CD14-positive monocyte (primary cell): ENCODE data around the gene WDR26. TPM values are rescaled to one million over a fixed set of nuclear protein-coding genes. Genes with fewer than 3 reads are reported as not detected.
A peak's percentile ranks its signal among the peaks of the same experiment; 100 is the strongest.

Experiments
- DNase-seq, 3 donors: peaks; one replicate each; pipeline ENCODE4 v3.0.0-alpha.2; 2011 to 2022
- H2AFZ ChIP-seq: 2 replicates; pipeline ENCODE4 v1.6.0; 2012; ENCODE audit warnings: mild to moderate bottlenecking, low read depth, low read length, inconsistent platforms; ENCODE audit not compliant: insufficient read depth, poor library complexity, severe bottlenecking
- H3K27ac ChIP-seq, 2 donors: 1 replicate in 1 of 2; 2 replicates in 1 of 2; pipeline ENCODE4 v1.5.1; 2012 to 2013; ENCODE audit warnings: low read length in 2 of 2, control low read depth in 1 of 2, inconsistent platforms in 1 of 2, low read depth in 1 of 2, mild to moderate bottlenecking in 1 of 2
- H3K27me3 ChIP-seq, 2 donors: one replicate each; pipeline versions ENCODE4 v1.6.0 to v1.6.1; 2011 to 2013; ENCODE audit warnings: low read length in 2 of 2; ENCODE audit not compliant: control insufficient read depth in 2 of 2, insufficient read depth in 2 of 2
- H3K36me3 ChIP-seq, 2 donors: replicated peaks in 1 of 2; 1 replicate in 1 of 2; 2 replicates in 1 of 2; pipeline versions ENCODE4 v1.5.1 to v1.6.1; 2012 to 2013; ENCODE audit warnings: low read length in 2 of 2, control low read depth in 1 of 2, inconsistent platforms in 1 of 2, mild to moderate bottlenecking in 1 of 2; ENCODE audit not compliant: insufficient read depth in 2 of 2, control insufficient read depth in 1 of 2
- H3K4me1 ChIP-seq, 2 donors: 1 replicate in 1 of 2; 2 replicates in 1 of 2; pipeline versions ENCODE4 v1.5.1 to v1.6.1; 2012 to 2013; ENCODE audit warnings: low read length in 2 of 2, control low read depth in 1 of 2, inconsistent platforms in 1 of 2, mild to moderate bottlenecking in 1 of 2, moderate library complexity in 1 of 2; ENCODE audit not compliant: insufficient read depth in 2 of 2, control insufficient read depth in 1 of 2
- H3K4me2 ChIP-seq: replicated peaks from 2 replicates; pipeline ENCODE3; 2012; ENCODE audit warnings: low read length, moderate library complexity, mild to moderate bottlenecking; ENCODE audit not compliant: poor library complexity, severe bottlenecking; ENCODE audit errors: extremely low read depth
- H3K4me3 ChIP-seq, 3 experiments: fragments of 200-600 bp in 1 of 3; sonication (generic) in 1 of 3; replicated peaks in 1 of 3; 1 replicate in 2 of 3; 2 replicates in 1 of 3; pipeline ENCODE4 v1.5.1; 2011 to 2013; ENCODE audit warnings: low read length in 3 of 3, mild to moderate bottlenecking in 3 of 3, control low read depth in 2 of 3, low read depth in 2 of 3, inconsistent platforms in 1 of 3, moderate library complexity in 1 of 3
- H3K79me2 ChIP-seq: 2 replicates; pipeline ENCODE4 v1.6.0; 2012; ENCODE audit warnings: mild to moderate bottlenecking, control low read depth, inconsistent platforms, low read length, moderate library complexity; ENCODE audit not compliant: insufficient read depth
- H3K9ac ChIP-seq: 2 replicates; pipeline ENCODE4 v1.6.0; 2017; ENCODE audit warnings: low read length, mild to moderate bottlenecking; ENCODE audit not compliant: insufficient read depth, poor library complexity, severe bottlenecking
- H3K9me3 ChIP-seq, 2 donors: replicated peaks in 1 of 2; 1 replicate in 1 of 2; 2 replicates in 1 of 2; pipeline versions ENCODE4 v1.5.1 to v1.6.1; 2012 to 2013; ENCODE audit warnings: low read length in 2 of 2, control low read depth in 1 of 2; ENCODE audit not compliant: control insufficient read depth in 1 of 2, insufficient read depth in 1 of 2
- H4K20me1 ChIP-seq: 2 replicates; pipeline ENCODE4 v1.6.0; 2012; ENCODE audit warnings: mild to moderate bottlenecking, low read length, control low read depth, moderate library complexity; ENCODE audit not compliant: insufficient read depth
- H3K27ac Mint-ChIP-seq, 7 donors: one replicate each; pipeline ENCODE4 v1.8.0; 2020; ENCODE audit warnings: mild to moderate bottlenecking in 7 of 7, mixed read lengths in 7 of 7, moderate library complexity in 6 of 7, inconsistent platforms in 2 of 7
- H3K27me3 Mint-ChIP-seq, 3 donors: one replicate each; pipeline ENCODE4 v1.8.0; 2021 to 2022; ENCODE audit warnings: low read depth in 3 of 3, mild to moderate bottlenecking in 3 of 3, mixed read lengths in 3 of 3, moderate library complexity in 3 of 3, inconsistent platforms in 1 of 3
- H3K36me3 Mint-ChIP-seq, 2 donors: one replicate each; pipeline ENCODE4 v1.8.0; 2020; ENCODE audit warnings: mixed read lengths in 2 of 2, inconsistent platforms in 1 of 2, mild to moderate bottlenecking in 1 of 2
- H3K4me1 Mint-ChIP-seq: one replicate; pipeline ENCODE4 v1.8.0; 2020; ENCODE audit warnings: mild to moderate bottlenecking, mixed read lengths
- H3K4me3 Mint-ChIP-seq, 2 donors: one replicate each; pipeline ENCODE4 v1.8.0; 2020; ENCODE audit warnings: mild to moderate bottlenecking in 2 of 2, mixed read lengths in 2 of 2, moderate library complexity in 1 of 2
- H3K9me3 Mint-ChIP-seq, 7 donors: one replicate each; pipeline ENCODE4 v1.8.0; 2020 to 2022; ENCODE audit warnings: mixed read lengths in 7 of 7, mild to moderate bottlenecking in 6 of 7, moderate library complexity in 6 of 7, inconsistent platforms in 2 of 7
- WGBS: methylation state at CpG from one replicate; pipeline ENCODE4 v1.1.5; 2013; ENCODE audit warnings: missing lambda C conversion rate; ENCODE audit not compliant: insufficient coverage; 5-methylcytosine and 5-hydroxymethylcytosine counted together
- intact Hi-C, 2 donors: fragments of 100-400 bp; cut with micrococcal nuclease; formaldehyde crosslinking; loops; one replicate each; pipeline versions ENCODE4 v1.15.0 to v1.15.1; 2023
- polyA plus RNA-seq, 3 donors: library from polyadenylated mRNA; depleted of rRNA in 1 of 3; unstranded in 2 of 3; stranded (reverse) in 1 of 3; fragments of 300-500 nt in 2 of 3; fragments of >200 nt in 1 of 3; fragmentation: Illumina TruSeq in 2 of 3; gene quantifications; 1 replicate in 2 of 3; 2 replicates in 1 of 3; pipeline ENCODE4 v1.2.3, GENCODE V29; 2012 to 2021
- TF ChIP-seq, protein P1 (sequence below): fragments of 200-600 bp; IDR thresholded peaks from one replicate; pipeline ENCODE4 v1.8.0; 2022; ENCODE audit warnings: antibody characterized with exemption, mild to moderate bottlenecking

WDR26 gene
- polyA plus RNA-seq, 3 donors, result 2.7 to 59.4 (median 4.0) TPM

- Mint-ChIP-seq H3K4me1 (peaks cover 25% of the 10 kb centered on the region), H3K27ac (peak overlapping the region in 5 of 7 donors; percentile 15 to 70 (median 35)), H3K4me3 (no peak overlapping the region), H3K27me3 (peaks cover 0 to 3% (median 2%) of the 10 kb centered on the region in 3 donors), H3K9me3 (no peaks in the 10 kb centered on the region), H3K36me3 (peaks cover 0 to 3% of the 10 kb centered on the region in 2 donors)
- Histone ChIP-seq H3K27me3 (no peaks in the 10 kb centered on the region), H3K36me3 (no peaks in the 10 kb centered on the region), H3K4me3 (no peak overlapping the region), H3K9me3 (no peaks in the 10 kb centered on the region), H3K79me2 (no peaks in the 10 kb centered on the region), H2AFZ (peak overlapping the region; percentile 63), H3K27ac (peak overlapping the region in 1 of 2 donors; percentile 40), H3K9ac (peak overlapping the region; percentile 18), H3K4me2 (no peak overlapping the region), H4K20me1 (no peaks in the 10 kb centered on the region), H3K4me1 (peaks cover 19 to 27% of the 10 kb centered on the region in 2 donors)
- TF ChIP-seq, protein P1, sequence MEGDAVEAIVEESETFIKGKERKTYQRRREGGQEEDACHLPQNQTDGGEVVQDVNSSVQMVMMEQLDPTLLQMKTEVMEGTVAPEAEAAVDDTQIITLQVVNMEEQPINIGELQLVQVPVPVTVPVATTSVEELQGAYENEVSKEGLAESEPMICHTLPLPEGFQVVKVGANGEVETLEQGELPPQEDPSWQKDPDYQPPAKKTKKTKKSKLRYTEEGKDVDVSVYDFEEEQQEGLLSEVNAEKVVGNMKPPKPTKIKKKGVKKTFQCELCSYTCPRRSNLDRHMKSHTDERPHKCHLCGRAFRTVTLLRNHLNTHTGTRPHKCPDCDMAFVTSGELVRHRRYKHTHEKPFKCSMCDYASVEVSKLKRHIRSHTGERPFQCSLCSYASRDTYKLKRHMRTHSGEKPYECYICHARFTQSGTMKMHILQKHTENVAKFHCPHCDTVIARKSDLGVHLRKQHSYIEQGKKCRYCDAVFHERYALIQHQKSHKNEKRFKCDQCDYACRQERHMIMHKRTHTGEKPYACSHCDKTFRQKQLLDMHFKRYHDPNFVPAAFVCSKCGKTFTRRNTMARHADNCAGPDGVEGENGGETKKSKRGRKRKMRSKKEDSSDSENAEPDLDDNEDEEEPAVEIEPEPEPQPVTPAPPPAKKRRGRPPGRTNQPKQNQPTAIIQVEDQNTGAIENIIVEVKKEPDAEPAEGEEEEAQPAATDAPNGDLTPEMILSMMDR, result no peak
- intact Hi-C loops, result no loop called here
- DNase-seq, result peak; percentile 13 to 44 (median 24)
- WGBS, result 0% methylated on average over 2 of the region's 2 CpGs
Observed at GRCh38 chr1:224458996-224459395, 24.4 kb upstream of the WDR26 start.

GRCh38 chr1:224458296-224458695 lies 23.7 kb upstream of the WDR26 start:
- no peak overlapping the region for H3K4me3 ChIP-seq
- H3K4me1 ChIP-seq, result peaks cover 19 to 27% of the 10 kb centered on the region in 2 donors
- Mint-ChIP-seq H3K4me3 (no peak overlapping the region), H3K4me1 (peaks cover 25% of the 10 kb centered on the region), H3K27me3 (peaks cover 0 to 3% (median 2%) of the 10 kb centered on the region in 3 donors), H3K27ac (peak overlapping the region in 3 of 7 donors; percentile 35 to 62 (median 57)), H3K9me3 (no peaks in the 10 kb centered on the region), H3K36me3 (peaks cover 0 to 3% of the 10 kb centered on the region in 2 donors)
- H3K9me3 ChIP-seq, result no peaks in the 10 kb centered on the region
- H3K79me2 ChIP-seq, result no peaks in the 10 kb centered on the region
- no peaks in the 10 kb centered on the region for H3K36me3 ChIP-seq
- no peak overlapping the region for H3K9ac ChIP-seq
- no peaks in the 10 kb centered on the region for H4K20me1 ChIP-seq
- TF ChIP-seq, protein P1, result no peak
- 100% methylated on average over 1 of the region's 4 CpGs for WGBS
- intact Hi-C loops, result no loop called here
- no peak overlapping the region for H3K4me2 ChIP-seq
- DNase-seq, result no peak
- peak overlapping the region in 1 of 2 donors; percentile 23 for H3K27ac ChIP-seq
- no peak overlapping the region for H2AFZ ChIP-seq
- no peaks in the 10 kb centered on the region for H3K27me3 ChIP-seq
